Keratinocyte (primary cell): ENCODE data around the gene FMN1. TPM values are rescaled to one million over a fixed set of nuclear protein-coding genes. Genes with fewer than 3 reads are reported as not detected.

Experiments used
- DNase-seq: peaks from one replicate; pipeline ENCODE4 v3.0.0-alpha.2; 2011; ENCODE audit warnings: low read depth, missing footprints, low spot score
- FAIRE-seq: peaks from 2 replicates; lab custom pipeline; 2011; peaks lifted over from hg19 to GRCh38; lab: Jason Lieb, UNC
- H2AFZ ChIP-seq: 2 replicates; pipeline ENCODE4 v1.6.0; 2012; ENCODE audit warnings: low read length, control low read depth, inconsistent platforms; ENCODE audit not compliant: control insufficient read depth
- H3K27ac ChIP-seq: 2 replicates; pipeline ENCODE4 v1.5.1; 2011; ENCODE audit warnings: low read length; ENCODE audit not compliant: control insufficient read depth, insufficient read depth
- H3K27me3 ChIP-seq: 3 replicates; pipeline ENCODE4 v1.6.0; 2011; ENCODE audit warnings: low read length; ENCODE audit not compliant: control insufficient read depth, insufficient read depth; ENCODE audit errors: extremely low read depth
- H3K36me3 ChIP-seq, 2 experiments: 2 replicates in 1 of 2; 3 replicates in 1 of 2; pipeline ENCODE4 v1.5.1; 2011; ENCODE audit warnings: low read length in 2 of 2, mild to moderate bottlenecking in 1 of 2; ENCODE audit not compliant: control insufficient read depth in 2 of 2, insufficient read depth in 2 of 2; ENCODE audit errors: extremely low read depth in 1 of 2
- H3K4me1 ChIP-seq: 3 replicates; pipeline ENCODE4 v1.5.1; 2011; ENCODE audit warnings: low read length; ENCODE audit not compliant: control insufficient read depth, insufficient read depth; ENCODE audit errors: extremely low read depth
- H3K4me2 ChIP-seq: 3 replicates; pipeline ENCODE4 v1.6.0; 2011; ENCODE audit warnings: low read depth, low read length; ENCODE audit not compliant: control insufficient read depth, insufficient read depth; ENCODE audit errors: extremely low read depth
- H3K4me3 ChIP-seq, 3 experiments: fragments of 200-600 bp in 1 of 3; sonication (generic) in 1 of 3; 2 replicates in 2 of 3; 3 replicates in 1 of 3; pipeline ENCODE4 v1.5.1; 2011 to 2016; ENCODE audit warnings: low read length in 3 of 3, mild to moderate bottlenecking in 3 of 3, control low read depth in 2 of 3, inconsistent platforms in 1 of 3, low read depth in 1 of 3, mixed read lengths in 1 of 3, mixed run types in 1 of 3, moderate library complexity in 1 of 3; ENCODE audit not compliant: control insufficient read depth in 2 of 3, insufficient read depth in 2 of 3; ENCODE audit errors: extremely low read depth in 1 of 3
- H3K79me2 ChIP-seq: 2 replicates; pipeline ENCODE4 v1.6.0; 2012; ENCODE audit warnings: low read length; ENCODE audit not compliant: control insufficient read depth, insufficient read depth
- H3K9ac ChIP-seq: 3 replicates; pipeline ENCODE4 v1.6.0; 2011; ENCODE audit warnings: low read length; ENCODE audit not compliant: control insufficient read depth, insufficient read depth; ENCODE audit errors: extremely low read depth
- H3K9me1 ChIP-seq: 3 replicates; pipeline ENCODE4 v1.6.0; 2011; ENCODE audit warnings: low read length; ENCODE audit not compliant: control insufficient read depth, insufficient read depth; ENCODE audit errors: extremely low read depth
- H3K9me3 ChIP-seq: 2 replicates; pipeline ENCODE4 v1.5.1; 2012; ENCODE audit warnings: low read depth, low read length; ENCODE audit not compliant: control insufficient read depth
- H4K20me1 ChIP-seq: 3 replicates; pipeline ENCODE4 v1.6.0; 2011; ENCODE audit warnings: low read length; ENCODE audit not compliant: control insufficient read depth, insufficient read depth; ENCODE audit errors: extremely low read depth
- CTCF ChIP-seq, 3 experiments: IDR thresholded peaks in 1 of 3; conservative IDR thresholded peaks in 1 of 3; optimal IDR thresholded peaks in 1 of 3; 2 replicates in 2 of 3; 3 replicates in 1 of 3; pipeline versions ENCODE3 to v1.5.1; 2011; ENCODE audit warnings: low read length in 3 of 3, mild to moderate bottlenecking in 3 of 3, moderate library complexity in 2 of 3, control low read depth in 1 of 3, inconsistent platforms in 1 of 3; ENCODE audit not compliant: insufficient read depth in 2 of 3; ENCODE audit errors: extremely low read depth in 1 of 3
- EZH2 ChIP-seq: IDR thresholded peaks from one replicate; pipeline ENCODE4 v1.6.1; 2012; ENCODE audit warnings: inconsistent platforms, mild to moderate bottlenecking, low read length, moderate library complexity
- dilution Hi-C: fragments of 300-500 bp; cut with MboI; formaldehyde crosslinking; loops from one replicate; pipeline ENCODE4 v1.7.0; 2020; ENCODE audit warnings: low sequenced_read_pairs; ENCODE audit not compliant: extremely low pct_ligation_motif_present
- polyA plus RNA-seq, 5 experiments: library from polyadenylated mRNA; depleted of rRNA in 3 of 5; stranded (reverse) in 3 of 5; stranded (forward) in 1 of 5; unstranded in 1 of 5; fragments of >200 nt; gene quantifications; 1 replicate in 1 of 5; 2 replicates in 3 of 5; 3 replicates in 1 of 5; pipeline versions ENCODE4 v1.2.1 to v1.2.3, GENCODE V29; 2011 to 2012; ENCODE audit warnings: missing spikeins in 2 of 5, low read depth in 1 of 5, low replicate concordance in 1 of 5

The FMN1 gene
- polyA plus RNA-seq, 1 donor (not counting 4 experiments of a cell fraction or from before 2014, with no cell fraction given) = 0.71 TPM

- dilution Hi-C loops = no loop called here
- H2AFZ ChIP-seq = no peak overlapping the region
- no peaks in the 10 kb centered on the region for H3K9me3 ChIP-seq
- TF ChIP-seq EZH2 (no peak), CTCF (optimal IDR thresholded peaks at IDR 0.05 in 1 of 3, IDR thresholded peaks at IDR 0.05 in 1 of 3, conservative IDR thresholded peaks at IDR 0.05 in 1 of 3; ENCODE audit: extremely low read depth in 1 of 3, insufficient read depth in 2 of 3, low read length in 3 of 3) (no peak)
- DNase-seq (no peak), FAIRE-seq (no peak)
- no peaks in the 10 kb centered on the region for H3K9me1 ChIP-seq
- H4K20me1 ChIP-seq = no peaks in the 10 kb centered on the region
- H3K27me3 ChIP-seq = peaks cover 8% of the 10 kb centered on the region
- no peak overlapping the region for H3K9ac ChIP-seq
- no peak overlapping the region for H3K4me2 ChIP-seq
- no peak overlapping the region for H3K4me3 ChIP-seq
- H3K27ac ChIP-seq = no peak overlapping the region
- no peaks in the 10 kb centered on the region for H3K79me2 ChIP-seq
- H3K36me3 ChIP-seq = no peaks in the 10 kb centered on the region
- H3K4me1 ChIP-seq = no peaks in the 10 kb centered on the region
Observed at GRCh38 chr15:33188159-33188558, 6.4 kb downstream of the FMN1 start.

- no peak overlapping the region for H3K4me3 ChIP-seq
- no peaks in the 10 kb centered on the region for H3K4me1 ChIP-seq
- no peak overlapping the region for H3K27ac ChIP-seq
- H2AFZ ChIP-seq = no peak overlapping the region
- dilution Hi-C loops = no loop called here
- no peaks in the 10 kb centered on the region for H3K79me2 ChIP-seq
- H3K9me3 ChIP-seq = no peaks in the 10 kb centered on the region
- H4K20me1 ChIP-seq = no peaks in the 10 kb centered on the region
- TF ChIP-seq EZH2 = no peak
- no peak for TF ChIP-seq CTCF (optimal IDR thresholded peaks at IDR 0.05 in 1 of 3, IDR thresholded peaks at IDR 0.05 in 1 of 3, conservative IDR thresholded peaks at IDR 0.05 in 1 of 3; ENCODE audit: extremely low read depth in 1 of 3, insufficient read depth in 2 of 3, low read length in 3 of 3)
- no peak overlapping the region for H3K9ac ChIP-seq
- FAIRE-seq (no peak), DNase-seq (no peak)
- no peaks in the 10 kb centered on the region for H3K36me3 ChIP-seq
- no peak overlapping the region for H3K4me2 ChIP-seq
- H3K9me1 ChIP-seq = no peaks in the 10 kb centered on the region
- no peaks in the 10 kb centered on the region for H3K27me3 ChIP-seq
Observed at GRCh38 chr15:33183334-33183733, 11.2 kb downstream of the FMN1 start.
